Vagina (tissue), 2 donors: ENCODE measurements around the gene CHMP6.

ENCODE experiments used
- CTCF ChIP-seq, 3 experiments: fragments of 450-650 bp in 2 of 3; fragments of 200-600 bp in 1 of 3; sonication (generic) in 1 of 3; IDR thresholded peaks; one replicate each; pipeline ENCODE4 v1.5.1; 2017 to 2019; ENCODE audit warnings: antibody characterized with exemption in 3 of 3, mild to moderate bottlenecking in 2 of 3, moderate library complexity in 2 of 3
- POLR2A ChIP-seq, 2 donors: fragments of 450-650 bp; IDR thresholded peaks; one replicate each; pipeline ENCODE4 v1.6.1; 2017; ENCODE audit warnings: antibody characterized with exemption in 2 of 2, mild to moderate bottlenecking in 2 of 2, moderate library complexity in 2 of 2
- POLR2AphosphoS5 ChIP-seq, 2 donors: sonication (generic); formaldehyde crosslinking; IDR thresholded peaks; one replicate each; pipeline ENCODE4 v1.9.0; 2017; ENCODE audit warnings: antibody characterized with exemption in 2 of 2, mild to moderate bottlenecking in 2 of 2, low read depth in 1 of 2; ENCODE audit not compliant: insufficient read depth in 1 of 2

- TF ChIP-seq POLR2A (IDR thresholded peaks at IDR 0.05) (no peak), CTCF (IDR thresholded peaks at IDR 0.05) (no peak), POLR2AphosphoS5 (IDR thresholded peaks at IDR 0.05; ENCODE audit: insufficient read depth in 1 of 2, low read depth in 1 of 2) (no peak)
These were observed 8.1 kb upstream of the CHMP6 start for GRCh38 chr17:80983545-80983944.
